ENCODE results near the gene ZNF117.
"Not testable (repeated sequence)": the region's sequence is repeated elsewhere in the genome, so short reads cannot be mapped to it uniquely, and the experiment has no call there.

Gene ZNF117

GRCh38 chr7:64997164-64997908, 6.5 kb upstream of the ZNF117 start:
- FAIRE-seq (no peak), DNase-seq (ENCODE audit: low spot score) (no peak)

GRCh38 chr7:64996305-64996704, 5.5 kb upstream of the ZNF117 start:
- DNase-seq (ENCODE audit: low spot score) (no peak), FAIRE-seq (no peak)

- no peak for DNase-seq (ENCODE audit: low spot score)
- FAIRE-seq, result no peak
These were observed 3.1 kb upstream of the ZNF117 start for GRCh38 chr7:64993901-64994300.

- no peak for FAIRE-seq
- no peak for DNase-seq (ENCODE audit: low spot score)
These were observed 2.1 kb upstream of the ZNF117 start for GRCh38 chr7:64992971-64993370.

GRCh38 chr7:64990216-64990615, 620 bp downstream of the ZNF117 start:
- no peak for FAIRE-seq
- no peak for DNase-seq (ENCODE audit: low spot score)

GRCh38 chr7:64978497-64979203, 12.2 kb downstream of the ZNF117 start:
- DNase-seq (ENCODE audit: low spot score) (no peak), FAIRE-seq (no peak)

GRCh38 chr7:64965594-64965993, 25.2 kb downstream of the ZNF117 start:
- no peak for DNase-seq (ENCODE audit: low spot score)

GRCh38 chr7:64959072-64959747, 31.6 kb downstream of the ZNF117 start:
- peak; percentile 40 for FAIRE-seq
- DNase-seq (ENCODE audit: low spot score), result no peak

More at GRCh38 chr7:64965594-64965993, 25.2 kb downstream of the ZNF117 start:
- FAIRE-seq, result no peak

GRCh38 chr7:64951250-64951848, 39.5 kb downstream of the ZNF117 start:
- DNase-seq (ENCODE audit: low spot score) (peak; percentile 29), FAIRE-seq (no peak)

GRCh38 chr7:64950673-64951072, 40.2 kb downstream of the ZNF117 start:
- FAIRE-seq; DNase-seq (ENCODE audit: low spot score): not testable (repeated sequence)

GRCh38 chr7:64948774-64949173, 42.1 kb downstream of the ZNF117 start:
- not testable (repeated sequence) for DNase-seq (ENCODE audit: low spot score); FAIRE-seq

GRCh38 chr7:64947252-64948000, 43.4 kb downstream of the ZNF117 start:
- DNase-seq (ENCODE audit: low spot score), result no peak
- FAIRE-seq, result no peak

- DNase-seq (ENCODE audit: low spot score), result no peak
- no peak for FAIRE-seq
These were observed 44.1 kb downstream of the ZNF117 start for GRCh38 chr7:64946772-64947171.

GRCh38 chr7:64945503-64946175, 45.2 kb downstream of the ZNF117 start:
- no peak for DNase-seq (ENCODE audit: low spot score)
- FAIRE-seq, result no peak

GRCh38 chr7:64944667-64945502, 46.0 kb downstream of the ZNF117 start:
- not testable (repeated sequence) for FAIRE-seq; DNase-seq (ENCODE audit: low spot score)

- FAIRE-seq, result not testable (repeated sequence)
These were observed 50.8 kb downstream of the ZNF117 start for GRCh38 chr7:64940021-64940420.

GRCh38 chr7:64938540-64938939, 52.3 kb downstream of the ZNF117 start:
- FAIRE-seq, result no peak
- no peak for DNase-seq (ENCODE audit: low spot score)

More at GRCh38 chr7:64940021-64940420, 50.8 kb downstream of the ZNF117 start:
- DNase-seq (ENCODE audit: low spot score), result not testable (repeated sequence)

- DNase-seq (ENCODE audit: low spot score), result no peak
- FAIRE-seq, result no peak
These were observed 56.4 kb downstream of the ZNF117 start for GRCh38 chr7:64934478-64934877.
